ENCODE measurements around the gene FASN.
A peak's percentile ranks its signal among the peaks of the same experiment; 100 is the strongest.

FASN gene

GRCh38 chr17:82065193-82065637 is 32.8 kb downstream of the FASN start:
- H3K27ac Mint-ChIP-seq, result no peak overlapping the region
- H3K4me1 Mint-ChIP-seq (ENCODE audit: low read depth), result peaks cover 6% of the 10 kb centered on the region
- H3K27me3 Mint-ChIP-seq (ENCODE audit: low read depth), result no peaks in the 10 kb centered on the region
- no peaks in the 10 kb centered on the region for H3K9me3 Mint-ChIP-seq
- H3K4me3 Mint-ChIP-seq, result peak overlapping the region; percentile 61
- H3K36me3 Mint-ChIP-seq (ENCODE audit: low read depth), result peaks cover 1% of the 10 kb centered on the region

GRCh38 chr17:82064433-82065192 is 33.4 kb downstream of the FASN start:
- peaks cover 1% of the 10 kb centered on the region for H3K36me3 Mint-ChIP-seq (ENCODE audit: low read depth)
- peak overlapping the region; percentile 61 for H3K4me3 Mint-ChIP-seq
- no peaks in the 10 kb centered on the region for H3K27me3 Mint-ChIP-seq (ENCODE audit: low read depth)
- peak overlapping the region; percentile 20 for H3K27ac Mint-ChIP-seq
- no peaks in the 10 kb centered on the region for H3K9me3 Mint-ChIP-seq
- peaks cover 6% of the 10 kb centered on the region for H3K4me1 Mint-ChIP-seq (ENCODE audit: low read depth)

- Mint-ChIP-seq H3K27ac (peak overlapping the region; percentile 20), H3K9me3 (no peaks in the 10 kb centered on the region), H3K27me3 (ENCODE audit: low read depth) (no peaks in the 10 kb centered on the region), H3K4me1 (ENCODE audit: low read depth) (peaks cover 6% of the 10 kb centered on the region), H3K4me3 (peak overlapping the region; percentile 61), H3K36me3 (ENCODE audit: low read depth) (peaks cover 1% of the 10 kb centered on the region)
Measured at GRCh38 chr17:82063424-82064415, 34.3 kb downstream of the FASN start.

GRCh38 chr17:82062984-82063368 is 35.1 kb downstream of the FASN start:
- Mint-ChIP-seq H3K4me3 (no peak overlapping the region), H3K27ac (no peak overlapping the region), H3K4me1 (ENCODE audit: low read depth) (peaks cover 6% of the 10 kb centered on the region), H3K27me3 (ENCODE audit: low read depth) (no peaks in the 10 kb centered on the region), H3K36me3 (ENCODE audit: low read depth) (peaks cover 2% of the 10 kb centered on the region), H3K9me3 (no peaks in the 10 kb centered on the region)

- Mint-ChIP-seq H3K36me3 (ENCODE audit: low read depth) (peaks cover 5% of the 10 kb centered on the region), H3K4me1 (ENCODE audit: low read depth) (peaks cover 6% of the 10 kb centered on the region), H3K9me3 (no peaks in the 10 kb centered on the region), H3K27ac (no peak overlapping the region), H3K4me3 (no peak overlapping the region), H3K27me3 (ENCODE audit: low read depth) (no peaks in the 10 kb centered on the region)
Measured at GRCh38 chr17:82062076-82062983, 35.7 kb downstream of the FASN start.

GRCh38 chr17:82061047-82061925 is 36.8 kb downstream of the FASN start:
- H3K36me3 Mint-ChIP-seq (ENCODE audit: low read depth), result peaks cover 5% of the 10 kb centered on the region
- H3K9me3 Mint-ChIP-seq, result no peaks in the 10 kb centered on the region
- no peak overlapping the region for H3K27ac Mint-ChIP-seq
- H3K27me3 Mint-ChIP-seq (ENCODE audit: low read depth), result no peaks in the 10 kb centered on the region
- H3K4me1 Mint-ChIP-seq (ENCODE audit: low read depth), result peaks cover 5% of the 10 kb centered on the region
- H3K4me3 Mint-ChIP-seq, result no peak overlapping the region

- H3K27me3 Mint-ChIP-seq (ENCODE audit: low read depth), result no peaks in the 10 kb centered on the region
- H3K36me3 Mint-ChIP-seq (ENCODE audit: low read depth), result peaks cover 3% of the 10 kb centered on the region
- H3K27ac Mint-ChIP-seq, result no peak overlapping the region
- H3K4me3 Mint-ChIP-seq, result no peak overlapping the region
- peaks cover 3% of the 10 kb centered on the region for H3K4me1 Mint-ChIP-seq (ENCODE audit: low read depth)
- H3K9me3 Mint-ChIP-seq, result no peaks in the 10 kb centered on the region
Measured at GRCh38 chr17:82060614-82061013, 37.4 kb downstream of the FASN start.

GRCh38 chr17:82060001-82060380 is 38.0 kb downstream of the FASN start:
- Mint-ChIP-seq H3K4me1 (ENCODE audit: low read depth) (peaks cover 3% of the 10 kb centered on the region), H3K9me3 (no peaks in the 10 kb centered on the region), H3K27me3 (ENCODE audit: low read depth) (no peaks in the 10 kb centered on the region), H3K4me3 (no peak overlapping the region), H3K36me3 (ENCODE audit: low read depth) (peaks cover 3% of the 10 kb centered on the region), H3K27ac (no peak overlapping the region)

GRCh38 chr17:82059272-82060000 is 38.6 kb downstream of the FASN start:
- Mint-ChIP-seq H3K4me1 (ENCODE audit: low read depth) (peaks cover 3% of the 10 kb centered on the region), H3K27ac (no peak overlapping the region), H3K9me3 (no peaks in the 10 kb centered on the region), H3K4me3 (no peak overlapping the region), H3K27me3 (ENCODE audit: low read depth) (no peaks in the 10 kb centered on the region), H3K36me3 (ENCODE audit: low read depth) (peaks cover 3% of the 10 kb centered on the region)

GRCh38 chr17:82058855-82059249 is 39.2 kb downstream of the FASN start:
- Mint-ChIP-seq H3K27ac (no peak overlapping the region), H3K9me3 (no peaks in the 10 kb centered on the region), H3K4me1 (ENCODE audit: low read depth) (no peaks in the 10 kb centered on the region), H3K4me3 (no peak overlapping the region), H3K36me3 (ENCODE audit: low read depth) (peaks cover 3% of the 10 kb centered on the region), H3K27me3 (ENCODE audit: low read depth) (no peaks in the 10 kb centered on the region)

- Mint-ChIP-seq H3K9me3 (no peaks in the 10 kb centered on the region), H3K4me3 (no peak overlapping the region), H3K4me1 (ENCODE audit: low read depth) (peaks cover under 1% of the 10 kb centered on the region), H3K36me3 (ENCODE audit: low read depth) (peaks cover 3% of the 10 kb centered on the region), H3K27ac (no peak overlapping the region), H3K27me3 (ENCODE audit: low read depth) (no peaks in the 10 kb centered on the region)
Measured at GRCh38 chr17:82058230-82058854, 39.7 kb downstream of the FASN start.

- peaks cover 2% of the 10 kb centered on the region for H3K4me1 Mint-ChIP-seq (ENCODE audit: low read depth)
- H3K36me3 Mint-ChIP-seq (ENCODE audit: low read depth), result peaks cover 3% of the 10 kb centered on the region
- no peak overlapping the region for H3K27ac Mint-ChIP-seq
- H3K4me3 Mint-ChIP-seq, result no peak overlapping the region
- no peaks in the 10 kb centered on the region for H3K27me3 Mint-ChIP-seq (ENCODE audit: low read depth)
- no peaks in the 10 kb centered on the region for H3K9me3 Mint-ChIP-seq
Measured at GRCh38 chr17:82056729-82057621, 41.1 kb downstream of the FASN start.

Data from T-helper 1 cell treated with Interleukin-12 subunit alpha and Interleukin-12 subunit beta and Interleukin-4 antibody, amounts not matched to agents 30 μg/mL and 1 μg/mL, for 36 hours (primary cell).